Measurements from ENCODE around the gene KBTBD8. TPM values are rescaled to one million over a fixed set of nuclear protein-coding genes. Genes with fewer than 3 reads are reported as not detected.

KBTBD8 gene
- total and polyA plus RNA-seq, 2 donors (not counting 1 experiment from before 2014, with no cell fraction given): 27.6 to 31.6 TPM

- H3K27me3 Mint-ChIP-seq: no peaks in the 10 kb centered on the region
- H4K20me1 ChIP-seq (ENCODE audit: control insufficient read depth, insufficient read depth, low read length, poor library complexity, severe bottlenecking): no peaks in the 10 kb centered on the region
- intact Hi-C loops (cut with micrococcal nuclease): loop anchor here (1.0 kb wide), 1 partner anchor 48 kb away; no protein-coding TSS in a partner anchor
- no peaks in the 10 kb centered on the region for H3K9me3 Mint-ChIP-seq (ENCODE audit: insufficient read depth)
- peak overlapping the region; percentile 88 for H3K27ac Mint-ChIP-seq
- POLR2A ChIA-PET: interaction anchor here (1.7 kb wide), 1 partner anchor 16 kb away, joined by 5 read pairs; no protein-coding TSS in a partner anchor
- CTCF ChIA-PET: interaction anchor here (0.8 to 4.3 kb wide), 9 partner anchors 9 to 114 kb away, joined by 3 to 38 read pairs (median 3); no protein-coding TSS in a partner anchor
- H3K4me1 Mint-ChIP-seq: peaks cover 57% of the 10 kb centered on the region
- no peaks in the 10 kb centered on the region for H3K27me3 ChIP-seq (replicated peaks in 1 of 4; ENCODE audit: control extremely low read depth in 1 of 4, control insufficient read depth in 3 of 4, insufficient read depth in 4 of 4, low read length in 3 of 4)
- peaks cover 44 to 56% of the 10 kb centered on the region in 2 donors for H3K4me1 ChIP-seq (ENCODE audit: control insufficient read depth in 2 of 2, insufficient read depth in 2 of 2, low read length in 2 of 2)
- H3K9ac ChIP-seq (ENCODE audit: low read length): peak overlapping the region; percentile 76
- H2AFZ ChIP-seq (ENCODE audit: insufficient read depth, low read depth, low read length, poor library complexity, severe bottlenecking): peak overlapping the region; percentile 35
- ATAC-seq (ENCODE audit: low read depth): peak; percentile 41
- TF ChIP-seq EZH2 (IDR thresholded peaks at IDR 0.05; ENCODE audit: borderline replicate concordance, insufficient read depth, low read depth, low read length, poor library complexity, severe bottlenecking): no peak
- TF ChIP-seq CTCF (IDR thresholded peaks at IDR 0.05): no peak
- peaks cover 0 to 23% of the 10 kb centered on the region in 2 experiments for H3K36me3 ChIP-seq (replicated peaks in 1 of 2; ENCODE audit: control extremely low read depth in 1 of 2, control insufficient read depth in 1 of 2, extremely low read depth in 1 of 2, insufficient read depth in 2 of 2, low read length in 1 of 2)
- no peaks in the 10 kb centered on the region for H3K9me3 ChIP-seq (ENCODE audit: control extremely low read depth in 1 of 3, control insufficient read depth in 2 of 3, insufficient read depth in 1 of 3, low read length in 2 of 3)
- WGBS (ENCODE audit: insufficient coverage): no CpG with 5 or more reads among the region's 2 CpGs
- H3K4me2 ChIP-seq (replicated peaks; ENCODE audit: low read depth, low read length, poor library complexity, severe bottlenecking): peak overlapping the region; percentile 73
- H3K79me2 ChIP-seq (ENCODE audit: control insufficient read depth, insufficient read depth, low read length): peaks cover 58% of the 10 kb centered on the region
- DNase-seq: peak; percentile 85
- H3K27ac ChIP-seq (ENCODE audit: low read length in 2 of 2): peak overlapping the region; percentile 79 to 91
- H3K4me3 ChIP-seq (ENCODE audit: control extremely low read depth in 1 of 5, extremely low read depth in 1 of 5, insufficient read depth in 1 of 5, low read depth in 2 of 5, low read length in 4 of 5): peak overlapping the region; percentile 1 to 90 (median 82)
- H3K4me3 Mint-ChIP-seq: peak overlapping the region; percentile 82
These were observed 1.9 kb downstream of the KBTBD8 start for GRCh38 chr3:67000009-67000408.

GRCh38 chr3:67001086-67001861, 3.2 kb downstream of the KBTBD8 start:
- Histone ChIP-seq H3K79me2 (ENCODE audit: control insufficient read depth, insufficient read depth, low read length) (peaks cover 71% of the 10 kb centered on the region), H3K9me3 (ENCODE audit: control extremely low read depth in 1 of 3, control insufficient read depth in 2 of 3, insufficient read depth in 1 of 3, low read length in 2 of 3) (no peaks in the 10 kb centered on the region), H2AFZ (ENCODE audit: insufficient read depth, low read depth, low read length, poor library complexity, severe bottlenecking) (peak overlapping the region; percentile 35), H3K9ac (ENCODE audit: low read length) (peak overlapping the region; percentile 46), H4K20me1 (ENCODE audit: control insufficient read depth, insufficient read depth, low read length, poor library complexity, severe bottlenecking) (peaks cover 12% of the 10 kb centered on the region), H3K27ac (ENCODE audit: low read length in 2 of 2) (peak overlapping the region; percentile 79 to 91), H3K4me3 (ENCODE audit: control extremely low read depth in 1 of 5, extremely low read depth in 1 of 5, insufficient read depth in 1 of 5, low read depth in 2 of 5, low read length in 4 of 5) (peak overlapping the region in 4 of 5 experiments; percentile 0 to 45 (median 20)), H3K36me3 (replicated peaks in 1 of 2; ENCODE audit: control extremely low read depth in 1 of 2, control insufficient read depth in 1 of 2, extremely low read depth in 1 of 2, insufficient read depth in 2 of 2, low read length in 1 of 2) (peaks cover 2 to 35% of the 10 kb centered on the region in 2 experiments), H3K4me2 (replicated peaks; ENCODE audit: low read depth, low read length, poor library complexity, severe bottlenecking) (peak overlapping the region; percentile 73), H3K27me3 (replicated peaks in 1 of 4; ENCODE audit: control extremely low read depth in 1 of 4, control insufficient read depth in 3 of 4, insufficient read depth in 4 of 4, low read length in 3 of 4) (no peaks in the 10 kb centered on the region), H3K4me1 (ENCODE audit: control insufficient read depth in 2 of 2, insufficient read depth in 2 of 2, low read length in 2 of 2) (peaks cover 53 to 69% of the 10 kb centered on the region in 2 donors)
- Mint-ChIP-seq H3K4me1 (peaks cover 68% of the 10 kb centered on the region), H3K4me3 (peak overlapping the region; percentile 77), H3K27me3 (no peaks in the 10 kb centered on the region), H3K9me3 (ENCODE audit: insufficient read depth) (no peaks in the 10 kb centered on the region), H3K27ac (peak overlapping the region; percentile 89)
- ChIA-PET CTCF (no interaction called here), POLR2A (no interaction called here)
- DNase-seq (peak; percentile 35), ATAC-seq (ENCODE audit: low read depth) (no peak)
- TF ChIP-seq EZH2 (IDR thresholded peaks at IDR 0.05; ENCODE audit: borderline replicate concordance, insufficient read depth, low read depth, low read length, poor library complexity, severe bottlenecking) (no peak), CTCF (IDR thresholded peaks at IDR 0.05) (no peak)
- WGBS (ENCODE audit: insufficient coverage): 54% methylated on average over 5 of the region's 8 CpGs
- intact Hi-C loops (cut with micrococcal nuclease): no loop called here
